HG03280 (cell line): ENCODE data around the gene CPNE8.

Experiments
- ATAC-seq: cut with Tn5 transposase; IDR thresholded peaks from one replicate; pipeline ENCODE4 v1.9.1; 2021; ENCODE audit warnings: mild to moderate bottlenecking, moderate library complexity; ENCODE audit not compliant: unreplicated experiment

CPNE8 gene

GRCh38 chr12:38838056-38838850 lies 67.1 kb downstream of the CPNE8 start:
- no peak for ATAC-seq

DNA sequence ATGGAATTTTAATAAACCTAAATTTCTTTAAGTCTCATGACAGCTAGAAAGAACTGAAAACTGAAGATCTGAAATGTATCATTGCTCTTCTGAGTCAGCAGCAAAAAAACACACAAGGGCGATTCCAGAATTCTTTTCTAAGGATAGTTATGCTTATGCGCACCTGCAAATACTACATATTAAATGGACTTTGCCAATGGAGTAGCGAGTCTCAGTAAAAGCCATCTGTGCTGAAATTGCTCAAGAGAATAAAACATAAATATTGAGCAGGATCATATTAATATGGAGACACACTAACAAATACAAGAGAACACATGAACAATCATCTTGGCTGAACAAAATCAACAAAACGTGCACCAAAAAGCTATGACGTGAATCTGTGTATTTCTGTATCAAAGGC lies 73.7 kb downstream of the CPNE8 start:
- ATAC-seq = no peak

DNA sequence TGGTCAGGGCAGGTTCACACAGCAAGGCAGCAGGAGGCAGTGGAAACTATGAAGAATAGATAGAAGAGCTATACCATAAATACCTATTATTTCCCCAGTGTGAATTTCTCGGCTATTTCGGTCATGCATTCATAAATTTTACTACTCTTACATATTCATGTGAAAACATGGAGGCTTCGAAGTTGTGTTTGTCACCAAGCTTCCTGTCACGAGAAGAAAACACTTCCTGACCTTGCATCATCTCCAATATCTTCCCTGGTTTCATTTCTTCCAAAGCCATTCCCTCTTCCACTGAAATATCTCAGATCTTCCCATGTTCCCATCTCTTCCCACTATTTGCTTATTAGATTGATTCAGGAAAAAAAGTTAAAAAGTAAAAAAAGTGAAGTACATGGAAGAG lies 80.4 kb downstream of the CPNE8 start:
- ATAC-seq = no peak

DNA sequence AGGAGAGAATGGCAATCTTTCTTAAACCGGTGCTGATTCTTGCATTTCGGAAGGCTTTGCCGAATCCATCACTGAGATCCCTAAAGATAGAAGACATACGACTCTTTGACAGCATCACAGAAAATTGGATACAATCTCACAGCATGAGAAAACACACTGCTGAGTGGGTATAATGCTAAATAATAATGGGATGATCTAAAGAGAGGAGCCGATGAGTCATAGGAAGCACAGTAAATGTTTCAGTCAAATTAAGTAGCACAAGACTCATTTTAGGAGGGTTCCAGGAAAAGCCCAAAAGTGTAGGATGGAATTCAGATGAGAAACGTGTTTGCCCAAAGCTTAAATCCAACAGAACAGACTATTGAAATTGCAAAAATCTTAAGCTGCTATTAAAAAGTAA lies 81.7 kb downstream of the CPNE8 start:
- ATAC-seq = no peak

- no peak for ATAC-seq
Observed at GRCh38 chr12:38823314-38823713, 82.1 kb downstream of the CPNE8 start.

- no peak for ATAC-seq
Observed at GRCh38 chr12:38817942-38818341, 87.4 kb downstream of the CPNE8 start.

GRCh38 chr12:38813923-38814322 lies 91.5 kb downstream of the CPNE8 start:
- ATAC-seq = no peak

DNA sequence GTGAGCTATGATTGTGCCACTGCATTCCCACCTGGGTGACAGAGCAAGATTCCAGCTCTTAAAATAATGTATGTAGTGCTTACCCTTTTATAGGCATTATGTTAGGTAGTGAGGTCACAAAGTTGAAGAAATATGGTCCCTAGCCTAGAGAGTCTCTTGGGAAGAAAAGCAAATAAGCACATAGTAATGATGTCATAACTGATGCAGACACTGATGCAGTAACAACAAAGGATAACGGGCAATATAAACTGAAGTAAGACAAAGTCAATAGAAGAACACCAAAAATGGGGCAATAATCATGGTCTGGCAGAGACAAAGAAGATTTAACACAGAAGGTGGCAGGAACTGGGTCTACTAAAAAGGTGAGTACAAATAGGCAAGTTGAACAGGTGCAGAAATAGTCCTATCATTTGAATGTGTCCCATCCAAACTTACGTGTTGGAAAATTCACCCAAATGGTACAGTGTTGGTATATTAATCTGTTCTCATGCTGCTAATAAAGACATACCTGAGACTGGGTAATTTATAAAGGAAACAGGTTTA lies 93.5 kb downstream of the CPNE8 start:
- no peak for ATAC-seq

- ATAC-seq = no peak
Observed at GRCh38 chr12:38809832-38810231, 95.6 kb downstream of the CPNE8 start.

- ATAC-seq = no peak
Observed at GRCh38 chr12:38788106-38788505, 117.3 kb downstream of the CPNE8 start.

DNA sequence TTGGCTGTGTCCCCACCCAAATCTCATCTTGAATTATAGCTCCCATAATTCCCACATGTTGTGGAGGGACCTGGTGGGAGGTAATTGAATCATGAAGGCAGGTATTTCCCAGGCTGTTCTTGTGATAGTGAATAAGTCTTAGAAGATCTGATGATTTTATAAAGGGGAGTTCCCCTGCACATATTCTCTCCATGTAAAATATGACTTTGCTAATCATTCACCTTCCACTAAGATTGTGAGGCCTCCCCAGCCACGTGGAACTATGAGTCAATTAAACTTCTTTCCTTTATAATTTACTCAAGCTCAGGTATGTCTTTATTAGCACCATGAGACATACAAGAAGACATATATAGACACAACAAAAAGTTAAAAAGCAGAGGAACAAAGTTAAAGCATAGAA lies 120.0 kb downstream of the CPNE8 start:
- no peak for ATAC-seq

GRCh38 chr12:38783304-38783703 lies 122.1 kb downstream of the CPNE8 start:
- no peak for ATAC-seq

GRCh38 chr12:38782359-38782758 lies 123.0 kb downstream of the CPNE8 start:
- ATAC-seq = peak; percentile 54

DNA sequence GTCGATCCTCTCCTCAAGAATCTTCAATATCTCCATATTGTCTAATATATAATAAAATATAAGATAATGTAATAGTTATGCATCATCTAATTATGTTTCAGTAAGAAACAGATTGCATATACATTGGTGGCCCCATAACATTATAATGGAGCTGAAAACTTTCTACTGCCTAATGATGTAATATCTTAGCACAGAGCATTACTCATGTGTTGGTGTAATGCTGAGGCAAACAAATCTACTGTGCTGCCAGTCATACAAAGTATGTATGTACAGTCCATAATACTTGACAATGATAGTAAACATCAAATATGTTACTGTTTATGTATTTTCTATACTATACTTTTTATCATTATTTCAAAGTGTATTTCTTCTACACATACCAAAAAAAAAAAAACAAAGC lies 128.7 kb downstream of the CPNE8 start:
- no peak for ATAC-seq

GRCh38 chr12:38775457-38775856 lies 129.9 kb downstream of the CPNE8 start:
- ATAC-seq = peak; percentile 97

- ATAC-seq = no peak
Observed at GRCh38 chr12:38772437-38772836, 133.0 kb downstream of the CPNE8 start.

- peak; percentile 58 for ATAC-seq
Observed at GRCh38 chr12:38771871-38772270, 133.5 kb downstream of the CPNE8 start.

DNA sequence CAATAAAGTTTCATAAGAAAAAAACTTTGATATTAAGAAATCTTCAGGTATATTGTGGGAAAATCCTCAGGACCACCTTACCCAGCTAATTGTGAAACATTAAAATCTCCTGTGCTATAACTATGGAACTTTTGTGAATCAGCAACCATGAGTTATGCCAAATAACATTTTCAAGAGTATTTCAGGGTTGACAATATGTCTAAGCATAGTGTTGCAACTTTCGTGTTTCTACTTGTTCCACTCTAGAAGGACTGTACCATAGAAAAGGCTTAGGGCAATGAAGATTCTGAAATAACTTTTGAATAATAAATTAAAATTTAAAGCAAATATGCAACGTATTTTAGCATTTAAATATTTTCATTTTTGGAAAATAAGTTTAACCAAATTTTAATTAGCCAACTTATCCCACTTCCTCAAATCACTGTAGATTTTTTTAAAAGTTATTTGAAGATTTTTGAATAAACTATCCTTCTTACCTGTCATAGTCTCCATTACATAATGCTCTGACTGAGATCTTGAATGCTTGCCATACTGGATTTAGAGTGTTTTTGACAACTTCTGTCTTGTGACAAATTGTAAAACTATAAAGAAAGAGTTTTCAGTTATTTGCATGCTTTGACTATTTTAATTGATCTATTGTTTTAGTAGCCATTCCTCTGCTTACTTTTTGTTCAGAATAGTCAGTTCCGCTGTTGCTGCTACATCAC lies 143.6 kb downstream of the CPNE8 start:
- no peak for ATAC-seq

- ATAC-seq = no peak
Observed at GRCh38 chr12:38761111-38761510, 144.3 kb downstream of the CPNE8 start.

DNA sequence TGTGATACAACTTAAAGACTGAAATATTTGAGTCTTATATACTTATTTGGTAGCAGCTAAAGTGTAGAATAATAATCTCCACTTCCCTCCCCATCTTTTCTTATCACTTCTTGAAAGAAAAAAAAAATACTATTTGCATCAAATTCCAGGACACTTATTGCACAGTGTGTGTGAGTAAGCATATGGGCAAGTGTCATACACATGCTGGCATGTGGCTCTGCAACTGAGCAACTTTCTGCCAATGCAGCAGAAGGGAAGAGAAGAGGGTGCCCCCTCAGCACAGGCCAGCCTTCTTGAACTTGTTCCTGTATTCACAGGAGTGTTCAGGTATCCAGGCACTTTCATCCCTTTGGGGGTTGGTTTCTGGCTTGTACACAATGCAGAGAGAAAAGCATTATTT lies 145.8 kb downstream of the CPNE8 start:
- no peak for ATAC-seq

DNA sequence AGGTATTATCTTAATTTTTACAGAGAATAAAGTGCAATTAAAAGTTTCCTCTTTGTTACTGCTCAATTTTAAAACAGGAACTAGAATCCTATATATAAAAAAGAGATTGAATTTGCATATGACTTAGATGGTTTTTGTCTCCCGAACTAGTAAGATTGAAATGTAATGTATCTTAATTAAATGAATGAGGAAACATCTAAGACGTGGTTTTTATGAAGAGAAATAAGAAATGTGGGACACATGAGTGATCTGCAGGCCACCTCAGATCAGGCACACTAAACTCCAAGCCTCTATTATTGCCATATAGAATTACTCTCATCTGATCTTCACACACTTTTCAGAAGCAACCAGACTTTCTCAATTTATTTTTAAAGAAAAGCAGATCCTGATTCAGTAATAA lies 158.6 kb downstream of the CPNE8 start:
- no peak for ATAC-seq

- ATAC-seq = no peak
Observed at GRCh38 chr12:38745601-38746000, 159.8 kb downstream of the CPNE8 start.
